Tibial artery (tissue), 4 donors: ENCODE measurements around the gene NCK1.
A peak's percentile ranks its signal among the peaks of the same experiment; 100 is the strongest.

ENCODE experiments used
- DNase-seq, 2 donors: peaks; one replicate each; pipeline ENCODE4 v3.0.0-alpha.2; 2019
- H3K27ac ChIP-seq, 2 donors: fragments of 200-600 bp; sonication (generic) in 1 of 2; 1 replicate in 1 of 2; 2 replicates in 1 of 2; pipeline ENCODE4 v1.5.1; 2018 to 2019; ENCODE audit warnings: mild to moderate bottlenecking in 1 of 2
- H3K27me3 ChIP-seq, 2 donors: fragments of 200-600 bp; sonication (generic) in 1 of 2; one replicate each; pipeline versions ENCODE4 v1.5.1 to v1.6.0; 2016 to 2019
- H3K36me3 ChIP-seq, 3 donors: fragments of 200-600 bp; sonication (generic) in 2 of 3; one replicate each; pipeline ENCODE4 v1.5.1; 2016 to 2019; ENCODE audit warnings: mild to moderate bottlenecking in 2 of 3
- H3K4me1 ChIP-seq, 4 donors: fragments of 200-600 bp; sonication (generic) in 2 of 4; 1 replicate in 3 of 4; 2 replicates in 1 of 4; pipeline ENCODE4 v1.5.1; 2016 to 2019
- H3K4me3 ChIP-seq, 2 donors: fragments of 200-600 bp; sonication (generic) in 1 of 2; 1 replicate in 1 of 2; 2 replicates in 1 of 2; pipeline ENCODE4 v1.5.1; 2018 to 2019; ENCODE audit warnings: mild to moderate bottlenecking in 2 of 2
- H3K9me3 ChIP-seq, 3 donors: fragments of 200-600 bp; sonication (generic) in 1 of 3; one replicate each; pipeline ENCODE4 v1.5.1; 2016 to 2019
- CTCF ChIP-seq, 2 experiments: fragments of 200-600 bp in 1 of 2; fragments of 450-650 bp in 1 of 2; IDR thresholded peaks; one replicate each; pipeline ENCODE4 v1.5.1; 2017 to 2019; ENCODE audit warnings: antibody characterized with exemption in 2 of 2, mild to moderate bottlenecking in 1 of 2, moderate library complexity in 1 of 2
- intact Hi-C: fragments of 100-400 bp; cut with DNase I; formaldehyde crosslinking; loops from one replicate; pipeline ENCODE4 v1.15.0; 2023; ENCODE audit warnings: low total_unique reads

Gene NCK1

GRCh38 chr3:136954251-136954650 is 92.2 kb downstream of the NCK1 start:
- no peak for TF ChIP-seq CTCF (IDR thresholded peaks at IDR 0.05)
- Histone ChIP-seq H3K27ac (no peak overlapping the region), H3K9me3 (no peaks in the 10 kb centered on the region), H3K4me3 (no peak overlapping the region), H3K4me1 (peaks cover 0 to 10% (median 0%) of the 10 kb centered on the region in 4 donors), H3K27me3 (no peaks in the 10 kb centered on the region), H3K36me3 (no peaks in the 10 kb centered on the region)
- intact Hi-C loops: no loop called here
- no peak for DNase-seq

- H3K4me3 ChIP-seq: no peak overlapping the region
- TF ChIP-seq CTCF (IDR thresholded peaks at IDR 0.05): no peak
- intact Hi-C loops: no loop called here
- H3K27ac ChIP-seq: no peak overlapping the region
- no peaks in the 10 kb centered on the region for H3K9me3 ChIP-seq
- H3K27me3 ChIP-seq: no peaks in the 10 kb centered on the region
- no peak for DNase-seq
- H3K4me1 ChIP-seq: peaks cover 0 to 10% (median 0%) of the 10 kb centered on the region in 4 donors
- no peaks in the 10 kb centered on the region for H3K36me3 ChIP-seq
Observed at GRCh38 chr3:136954980-136955780, 93.2 kb downstream of the NCK1 start.

- Histone ChIP-seq H3K27ac (no peak overlapping the region), H3K4me1 (peaks cover 0 to 10% (median 0%) of the 10 kb centered on the region in 4 donors), H3K9me3 (no peaks in the 10 kb centered on the region), H3K27me3 (no peaks in the 10 kb centered on the region), H3K4me3 (no peak overlapping the region), H3K36me3 (no peaks in the 10 kb centered on the region)
- intact Hi-C loops: no loop called here
- no peak for TF ChIP-seq CTCF (IDR thresholded peaks at IDR 0.05)
- no peak for DNase-seq
Observed at GRCh38 chr3:136955813-136956212, 93.8 kb downstream of the NCK1 start.

GRCh38 chr3:136956971-136957370 is 95.0 kb downstream of the NCK1 start:
- Histone ChIP-seq H3K36me3 (no peaks in the 10 kb centered on the region), H3K27me3 (no peaks in the 10 kb centered on the region), H3K9me3 (no peaks in the 10 kb centered on the region), H3K4me3 (no peak overlapping the region), H3K27ac (no peak overlapping the region), H3K4me1 (peaks cover 0 to 10% (median 0%) of the 10 kb centered on the region in 4 donors)
- intact Hi-C loops: no loop called here
- TF ChIP-seq CTCF (IDR thresholded peaks at IDR 0.05): no peak
- DNase-seq: no peak

GRCh38 chr3:136957751-136958288 is 95.8 kb downstream of the NCK1 start, which contains the start of gene IL20RB:
TSS of gene IL20RB (plus strand) at chr3:136957983. CDS start at chr3:136958114, 131 bp downstream.
- Histone ChIP-seq H3K27me3 (no peaks in the 10 kb centered on the region), H3K4me3 (no peak within 1 kb of the TSS), H3K4me1 (peaks cover 0 to 10% (median 0%) of the 10 kb centered on the region in 4 donors), H3K27ac (no peak within 1 kb of the TSS), H3K36me3 (no peaks in the 10 kb centered on the region), H3K9me3 (no peaks in the 10 kb centered on the region)
- peak in 1 of 2 donors; percentile 41 for DNase-seq
- no peak for TF ChIP-seq CTCF (IDR thresholded peaks at IDR 0.05)
- intact Hi-C loops: no loop called here
